Activated naive CD4-positive, alpha-beta T cell treated with anti-CD3 and anti-CD28 coated beads, Interleukin-2, amount 50 U/mL, for 24 hours (primary cell): Measurements from ENCODE around the gene OST4.
"Not testable (repeated sequence)": the region's sequence is repeated elsewhere in the genome, so short reads cannot be mapped to it uniquely, and the experiment has no call there.

Experiments used
- H3K27ac Mint-ChIP-seq: one replicate; pipeline ENCODE4 v1.8.0; 2021; ENCODE audit warnings: mild to moderate bottlenecking, mixed read lengths
- H3K27me3 Mint-ChIP-seq: one replicate; pipeline ENCODE4 v1.8.0; 2021; ENCODE audit warnings: mixed read lengths
- H3K36me3 Mint-ChIP-seq: one replicate; pipeline ENCODE4 v1.8.0; 2021; ENCODE audit warnings: mixed read lengths
- H3K4me1 Mint-ChIP-seq: one replicate; pipeline ENCODE4 v1.8.0; 2021; ENCODE audit warnings: mixed read lengths
- H3K4me3 Mint-ChIP-seq: one replicate; pipeline ENCODE4 v1.8.0; 2021; ENCODE audit warnings: mild to moderate bottlenecking, mixed read lengths
- H3K9me3 Mint-ChIP-seq: one replicate; pipeline ENCODE4 v1.8.0; 2021; ENCODE audit warnings: mixed read lengths

Gene OST4

DNA sequence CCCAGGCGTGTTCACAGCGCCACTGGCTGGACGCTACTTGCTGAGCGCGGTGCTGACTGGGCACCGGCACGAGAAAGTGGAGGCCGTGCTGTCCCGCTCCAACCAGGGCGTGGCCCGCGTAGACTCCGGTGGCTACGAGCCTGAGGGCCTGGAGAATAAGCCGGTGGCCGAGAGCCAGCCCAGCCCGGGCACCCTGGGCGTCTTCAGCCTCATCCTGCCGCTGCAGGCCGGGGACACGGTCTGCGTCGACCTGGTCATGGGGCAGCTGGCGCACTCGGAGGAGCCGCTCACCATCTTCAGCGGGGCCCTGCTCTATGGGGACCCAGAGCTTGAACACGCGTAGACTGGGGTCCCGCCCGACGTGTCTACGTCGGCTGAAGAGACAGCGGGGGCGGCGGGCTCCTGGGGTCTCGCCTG, 14.2 kb upstream of the OST4 start:
- Mint-ChIP-seq H3K36me3 (no peaks in the 10 kb centered on the region), H3K4me1 (peaks cover 21% of the 10 kb centered on the region), H3K27ac (no peak overlapping the region), H3K4me3 (peak overlapping the region; percentile 88), H3K27me3 (no peaks in the 10 kb centered on the region), H3K9me3 (no peaks in the 10 kb centered on the region)

DNA sequence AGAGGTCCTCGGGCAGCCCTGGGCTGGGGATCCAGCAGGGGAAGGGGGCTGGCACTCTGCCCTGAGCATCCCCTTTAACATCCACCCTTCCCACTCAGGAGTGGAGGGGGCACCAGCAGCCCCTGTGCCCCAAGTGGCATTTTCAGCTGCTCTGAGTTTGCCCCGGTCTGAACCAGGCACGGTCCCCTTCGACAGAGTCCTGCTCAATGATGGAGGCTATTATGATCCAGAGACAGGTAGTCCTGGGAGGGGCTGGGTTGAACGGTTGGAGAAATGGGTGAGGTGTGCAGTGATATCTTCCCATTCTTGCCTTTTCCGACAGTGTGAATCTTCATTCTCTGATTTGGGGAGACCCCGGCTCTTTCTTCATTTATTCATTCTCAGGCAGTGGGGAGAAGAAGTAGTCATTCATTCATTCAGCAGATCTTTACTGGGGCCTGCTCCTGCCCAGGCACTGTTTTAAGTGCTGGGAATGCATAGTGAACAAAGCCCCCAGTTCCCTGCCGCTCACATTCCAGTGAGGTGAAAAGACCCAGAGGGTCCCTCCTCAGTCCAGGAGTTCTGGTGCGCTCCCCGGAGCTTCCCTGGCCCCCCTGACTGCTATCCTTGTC, 13.7 kb upstream of the OST4 start:
- H3K9me3 Mint-ChIP-seq = no peaks in the 10 kb centered on the region
- no peak overlapping the region for H3K27ac Mint-ChIP-seq
- H3K4me1 Mint-ChIP-seq = peaks cover 25% of the 10 kb centered on the region
- H3K27me3 Mint-ChIP-seq = no peaks in the 10 kb centered on the region
- H3K36me3 Mint-ChIP-seq = no peaks in the 10 kb centered on the region
- H3K4me3 Mint-ChIP-seq = peak overlapping the region; percentile 88

DNA sequence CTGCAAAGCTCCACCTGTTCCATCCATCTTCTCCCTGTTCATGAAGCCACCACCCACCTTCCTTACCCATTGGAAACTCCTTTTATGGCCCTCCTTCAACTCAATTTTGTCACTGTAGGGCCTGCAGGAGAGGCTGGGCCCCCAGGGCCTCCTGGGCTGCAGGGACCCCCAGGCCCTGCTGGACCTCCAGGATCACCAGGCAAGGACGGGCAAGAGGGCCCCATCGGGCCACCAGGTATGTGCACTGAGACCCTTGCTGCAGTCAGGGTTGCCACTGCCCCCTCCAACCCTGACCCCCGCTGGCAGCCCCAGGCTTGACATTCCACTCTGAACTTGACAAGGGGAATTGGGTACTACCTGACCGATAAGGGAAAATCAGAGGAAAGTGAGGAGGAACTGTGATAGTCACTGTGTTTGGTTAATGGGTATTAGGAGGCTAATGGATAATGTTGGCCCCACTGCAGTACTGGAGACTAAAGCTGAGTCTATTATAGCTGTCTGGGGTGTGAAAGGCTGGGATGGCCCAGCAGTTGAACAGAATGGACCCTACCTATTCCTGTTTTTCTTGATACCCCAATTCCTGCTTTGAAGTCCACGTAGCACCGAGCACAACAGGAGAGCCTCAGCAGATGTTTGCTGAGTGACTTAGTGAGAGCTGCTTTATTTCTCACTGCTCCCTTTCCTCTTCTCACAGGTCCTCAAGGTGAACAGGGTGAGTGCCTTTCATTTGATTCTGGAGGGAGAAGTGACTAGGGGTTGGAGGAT, 13.0 kb upstream of the OST4 start:
- H3K4me1 Mint-ChIP-seq = peaks cover 28% of the 10 kb centered on the region
- no peaks in the 10 kb centered on the region for H3K9me3 Mint-ChIP-seq
- H3K36me3 Mint-ChIP-seq = no peaks in the 10 kb centered on the region
- H3K4me3 Mint-ChIP-seq = no peak overlapping the region
- no peaks in the 10 kb centered on the region for H3K27me3 Mint-ChIP-seq
- H3K27ac Mint-ChIP-seq = no peak overlapping the region

DNA sequence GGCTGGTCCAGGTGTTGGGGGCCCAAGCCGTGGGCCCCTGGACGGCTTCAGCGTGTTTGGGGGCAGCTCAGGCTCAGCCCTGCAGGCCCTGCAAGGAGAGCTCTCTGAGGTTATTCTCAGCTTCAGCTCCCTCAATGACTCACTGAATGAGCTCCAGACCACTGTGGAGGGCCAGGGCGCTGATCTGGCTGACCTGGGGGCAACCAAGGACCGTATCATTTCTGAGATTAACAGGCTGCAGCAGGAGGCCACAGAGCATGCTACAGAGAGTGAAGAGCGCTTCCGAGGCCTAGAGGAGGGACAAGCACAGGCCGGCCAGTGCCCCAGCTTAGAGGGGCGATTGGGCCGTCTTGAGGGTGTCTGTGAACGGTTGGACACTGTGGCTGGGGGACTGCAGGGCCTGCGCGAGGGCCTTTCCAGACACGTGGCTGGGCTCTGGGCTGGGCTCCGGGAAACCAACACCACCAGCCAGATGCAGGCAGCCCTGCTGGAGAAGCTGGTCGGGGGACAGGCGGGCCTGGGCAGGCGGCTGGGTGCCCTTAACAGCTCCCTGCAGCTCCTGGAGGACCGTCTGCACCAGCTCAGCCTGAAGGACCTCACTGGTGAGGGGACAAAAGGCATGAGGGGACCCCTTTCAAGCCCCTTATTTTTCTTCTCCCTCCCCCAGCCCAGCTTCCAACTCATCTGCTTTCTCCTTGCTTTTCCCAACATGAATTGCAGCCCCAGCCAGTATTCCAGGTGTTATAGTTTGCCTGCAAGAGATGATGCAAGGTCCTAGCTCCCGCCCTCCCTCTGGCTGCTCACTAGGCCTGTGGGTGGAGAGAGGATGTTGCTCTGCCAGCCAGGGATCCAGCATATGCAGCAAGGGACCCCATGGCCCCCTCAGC, 12.2 kb upstream of the OST4 start:
- H3K36me3 Mint-ChIP-seq = no peaks in the 10 kb centered on the region
- peaks cover 28% of the 10 kb centered on the region for H3K4me1 Mint-ChIP-seq
- no peak overlapping the region for H3K4me3 Mint-ChIP-seq
- H3K9me3 Mint-ChIP-seq = no peaks in the 10 kb centered on the region
- no peak overlapping the region for H3K27ac Mint-ChIP-seq
- no peaks in the 10 kb centered on the region for H3K27me3 Mint-ChIP-seq

DNA sequence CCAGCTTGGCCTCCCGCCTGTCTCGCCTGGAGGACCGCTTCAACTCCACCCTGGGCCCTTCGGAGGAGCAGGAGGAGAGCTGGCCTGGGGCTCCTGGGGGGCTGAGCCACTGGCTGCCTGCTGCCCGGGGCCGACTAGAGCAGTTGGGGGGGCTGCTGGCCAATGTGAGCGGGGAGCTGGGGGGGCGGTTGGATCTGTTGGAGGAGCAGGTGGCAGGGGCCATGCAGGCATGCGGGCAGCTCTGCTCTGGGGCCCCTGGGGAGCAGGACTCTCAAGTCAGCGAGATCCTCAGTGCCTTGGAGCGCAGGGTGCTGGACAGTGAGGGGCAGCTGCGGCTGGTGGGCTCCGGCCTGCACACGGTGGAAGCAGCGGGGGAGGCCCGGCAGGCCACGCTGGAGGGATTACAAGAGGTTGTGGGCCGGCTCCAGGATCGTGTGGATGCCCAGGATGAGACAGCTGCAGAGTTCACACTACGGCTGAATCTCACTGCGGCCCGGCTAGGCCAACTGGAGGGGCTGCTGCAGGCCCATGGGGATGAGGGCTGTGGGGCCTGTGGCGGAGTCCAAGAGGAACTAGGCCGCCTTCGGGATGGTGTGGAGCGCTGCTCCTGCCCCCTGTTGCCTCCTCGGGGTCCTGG, 11.4 kb upstream of the OST4 start:
- Mint-ChIP-seq H3K36me3 (no peaks in the 10 kb centered on the region), H3K27me3 (no peaks in the 10 kb centered on the region), H3K9me3 (no peaks in the 10 kb centered on the region), H3K4me3 (no peak overlapping the region), H3K4me1 (peaks cover 28% of the 10 kb centered on the region), H3K27ac (no peak overlapping the region)

DNA sequence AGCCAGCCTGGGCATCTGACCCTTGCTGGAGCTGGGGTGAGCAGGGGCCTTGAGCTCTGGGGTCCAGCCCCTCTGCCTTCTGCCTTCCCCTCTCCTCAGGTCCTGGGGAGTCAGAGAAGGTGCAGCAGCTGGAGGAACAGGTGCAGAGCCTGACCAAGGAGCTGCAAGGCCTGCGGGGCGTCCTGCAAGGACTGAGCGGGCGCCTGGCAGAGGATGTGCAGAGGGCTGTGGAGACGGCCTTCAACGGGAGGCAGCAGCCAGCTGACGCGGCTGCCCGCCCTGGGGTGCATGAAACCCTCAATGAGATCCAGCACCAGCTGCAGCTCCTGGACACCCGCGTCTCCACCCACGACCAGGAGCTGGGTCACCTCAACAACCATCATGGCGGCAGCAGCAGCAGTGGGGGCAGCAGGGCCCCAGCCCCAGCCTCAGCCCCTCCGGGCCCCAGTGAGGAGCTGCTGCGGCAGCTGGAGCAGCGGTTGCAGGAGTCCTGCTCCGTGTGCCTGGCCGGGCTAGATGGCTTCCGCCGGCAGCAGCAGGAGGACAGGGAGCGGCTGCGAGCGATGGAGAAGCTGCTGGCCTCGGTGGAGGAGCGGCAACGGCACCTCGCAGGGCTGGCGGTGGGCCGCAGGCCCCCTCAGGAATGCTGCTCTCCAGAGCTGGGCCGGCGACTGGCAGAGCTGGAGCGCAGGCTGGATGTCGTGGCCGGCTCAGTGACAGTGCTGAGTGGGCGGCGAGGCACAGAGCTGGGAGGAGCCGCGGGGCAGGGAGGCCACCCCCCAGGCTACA, 10.7 kb upstream of the OST4 start:
- no peaks in the 10 kb centered on the region for H3K9me3 Mint-ChIP-seq
- H3K4me3 Mint-ChIP-seq = no peak overlapping the region
- peaks cover 29% of the 10 kb centered on the region for H3K4me1 Mint-ChIP-seq
- H3K27me3 Mint-ChIP-seq = no peaks in the 10 kb centered on the region
- H3K36me3 Mint-ChIP-seq = no peaks in the 10 kb centered on the region
- no peak overlapping the region for H3K27ac Mint-ChIP-seq

DNA sequence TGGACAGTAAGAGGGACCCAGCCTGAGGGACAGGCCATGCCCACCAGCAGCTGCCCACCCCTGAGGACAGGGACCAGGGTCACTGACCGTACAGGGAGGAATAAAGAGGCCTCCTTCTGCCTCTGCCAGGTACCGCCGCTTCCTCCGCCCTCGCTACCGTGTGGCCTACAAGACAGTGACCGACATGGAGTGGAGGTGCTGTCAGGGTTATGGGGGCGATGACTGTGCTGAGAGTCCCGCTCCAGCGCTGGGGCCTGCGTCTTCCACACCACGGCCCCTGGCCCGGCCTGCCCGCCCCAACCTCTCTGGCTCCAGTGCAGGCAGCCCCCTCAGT, 9.1 kb upstream of the OST4 start:
- H3K4me1 Mint-ChIP-seq = peaks cover 36% of the 10 kb centered on the region
- H3K9me3 Mint-ChIP-seq = no peaks in the 10 kb centered on the region
- H3K27ac Mint-ChIP-seq = peak overlapping the region; percentile 30
- no peaks in the 10 kb centered on the region for H3K27me3 Mint-ChIP-seq
- H3K36me3 Mint-ChIP-seq = no peaks in the 10 kb centered on the region
- no peak overlapping the region for H3K4me3 Mint-ChIP-seq

DNA sequence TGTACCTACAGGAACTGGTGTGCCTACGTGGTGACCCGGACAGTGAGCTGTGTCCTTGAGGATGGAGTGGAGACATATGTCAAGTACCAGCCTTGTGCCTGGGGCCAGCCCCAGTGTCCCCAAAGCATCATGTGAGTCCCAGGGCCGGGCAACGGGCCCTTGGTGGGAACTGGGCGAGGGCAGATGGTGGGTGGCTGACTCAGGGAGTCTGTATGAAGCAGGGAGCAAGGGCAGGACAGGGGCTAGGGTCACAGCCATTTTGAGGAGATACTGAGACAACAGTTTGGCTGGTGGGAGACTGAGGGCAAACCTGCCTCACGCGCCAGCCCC, 8.7 kb upstream of the OST4 start:
- Mint-ChIP-seq H3K27ac (peak overlapping the region; percentile 65), H3K4me1 (peaks cover 36% of the 10 kb centered on the region), H3K9me3 (no peaks in the 10 kb centered on the region), H3K36me3 (no peaks in the 10 kb centered on the region), H3K4me3 (peak overlapping the region; percentile 30), H3K27me3 (no peaks in the 10 kb centered on the region)

DNA sequence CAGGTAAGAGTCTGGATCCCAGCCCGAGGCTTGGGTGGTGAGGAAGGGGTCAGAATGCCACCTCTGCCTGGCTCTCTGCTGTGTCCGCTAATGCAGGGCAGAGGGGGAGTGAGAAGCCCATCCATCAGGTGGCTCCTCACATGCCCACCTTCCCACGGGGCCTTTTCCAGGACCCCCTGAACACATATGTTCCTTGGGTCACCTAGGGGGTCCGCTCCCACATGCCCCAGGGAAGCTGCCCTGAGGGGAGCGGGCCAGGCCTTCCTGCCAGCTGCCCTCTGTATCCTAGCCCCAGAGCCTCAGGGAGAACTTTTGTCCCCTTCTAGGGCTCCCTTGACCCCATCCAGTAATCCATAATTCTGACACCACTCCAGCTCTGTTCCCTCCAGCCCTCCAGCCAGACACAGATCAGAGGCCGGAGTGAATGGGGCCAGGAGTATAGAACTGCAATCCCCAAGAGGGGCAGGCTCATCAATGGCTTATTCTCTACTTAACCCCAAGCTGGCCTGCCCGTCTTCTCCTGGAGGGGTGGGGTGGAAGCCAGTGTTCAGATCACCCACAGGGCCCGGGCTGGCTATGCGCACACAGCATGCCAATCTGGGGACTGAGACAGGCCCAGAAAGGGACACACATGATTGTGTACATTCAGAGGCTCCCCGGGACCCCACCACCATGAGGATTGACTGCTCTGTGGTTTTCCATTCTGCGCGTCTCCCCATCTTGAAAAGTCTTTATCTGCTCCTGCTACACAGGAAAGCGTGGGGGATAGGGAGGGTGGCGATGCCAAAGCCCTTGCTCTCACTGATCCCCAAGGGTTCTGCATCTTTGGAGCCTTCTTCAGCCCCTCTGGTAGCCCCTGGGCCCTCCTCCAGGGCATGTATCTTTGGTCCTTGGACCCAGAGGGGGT, 8.0 kb upstream of the OST4 start:
- Mint-ChIP-seq H3K36me3 (no peaks in the 10 kb centered on the region), H3K4me1 (peaks cover 41% of the 10 kb centered on the region), H3K4me3 (no peak overlapping the region), H3K27ac (peak overlapping the region; percentile 46), H3K9me3 (no peaks in the 10 kb centered on the region), H3K27me3 (no peaks in the 10 kb centered on the region)

DNA sequence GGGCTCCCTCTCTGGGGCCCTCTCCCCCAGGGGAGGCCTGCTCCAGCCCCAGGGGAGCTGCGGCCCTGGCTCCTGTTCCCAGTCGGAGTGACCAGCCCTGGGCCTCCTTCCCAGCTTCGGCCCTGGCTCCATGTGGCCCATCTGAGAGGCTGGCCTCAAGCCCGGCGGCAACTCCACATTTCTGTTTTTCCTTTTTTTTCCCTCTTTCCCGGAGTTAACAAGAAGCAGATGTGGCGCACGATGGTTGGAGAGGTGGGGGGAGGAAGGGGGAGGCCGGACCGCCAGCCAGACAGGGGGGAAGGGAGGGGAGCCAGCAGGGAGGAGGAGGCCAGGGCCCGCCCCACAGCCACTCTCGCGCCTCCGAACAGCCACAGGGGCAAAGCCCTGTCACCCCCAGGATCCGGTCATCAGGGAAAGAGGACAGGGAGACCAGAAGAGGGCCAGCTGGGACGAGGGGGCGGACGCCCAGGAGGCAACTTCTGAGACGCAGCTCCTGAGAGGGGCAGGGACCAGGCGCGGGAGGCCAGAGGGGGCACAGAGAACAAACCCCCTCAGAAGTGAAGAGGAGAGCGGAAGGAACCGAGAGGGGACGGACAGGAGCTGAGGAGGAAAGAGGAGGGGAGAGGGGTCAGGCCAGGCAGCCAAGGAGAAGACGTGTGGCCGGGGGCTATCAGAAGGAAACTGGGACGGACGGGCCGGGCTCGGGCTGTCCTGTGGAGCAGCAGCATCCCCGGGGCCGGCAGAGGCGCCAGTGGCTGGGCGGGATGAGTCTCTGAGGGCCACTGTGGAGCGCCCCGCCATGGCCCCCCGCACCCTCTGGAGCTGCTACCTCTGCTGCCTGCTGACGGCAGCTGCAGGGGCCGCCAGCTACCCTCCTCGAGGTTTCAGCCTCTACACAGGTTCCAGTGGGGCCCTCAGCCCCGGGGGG, 7.1 kb upstream of the OST4 start, which contains the start of gene EMILIN1:
Gene EMILIN1, plus strand, starts transcription at position 349 of the 928 bp plus-strand sequence. Its CDS starts 451 bp downstream, at position 800.
- H3K4me1 Mint-ChIP-seq = peaks cover 49% of the 10 kb centered on the region

DNA sequence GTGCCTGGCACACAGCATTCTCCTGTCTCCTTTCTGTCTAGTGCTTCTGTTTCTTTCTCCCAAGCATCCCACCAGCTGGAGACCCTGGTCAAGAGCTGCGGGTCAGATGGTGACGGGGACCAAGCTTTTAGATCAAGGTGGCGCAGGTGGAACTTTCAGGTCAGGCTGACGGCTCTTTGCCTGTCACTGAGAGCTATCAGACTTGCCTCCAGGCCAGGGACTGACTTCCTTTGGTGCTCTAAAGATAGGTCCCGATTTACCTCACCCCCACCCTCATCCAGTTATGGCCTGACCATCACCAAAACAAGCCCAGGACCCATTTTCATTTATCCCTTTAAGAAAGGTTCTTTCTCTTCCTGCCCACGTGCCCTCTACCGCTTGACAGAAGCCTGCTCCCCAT, 5.8 kb upstream of the OST4 start:
- no peaks in the 10 kb centered on the region for H3K36me3 Mint-ChIP-seq
- no peaks in the 10 kb centered on the region for H3K9me3 Mint-ChIP-seq
- H3K27me3 Mint-ChIP-seq = no peaks in the 10 kb centered on the region
- H3K4me1 Mint-ChIP-seq = peaks cover 60% of the 10 kb centered on the region
- H3K27ac Mint-ChIP-seq = no peak overlapping the region
- no peak overlapping the region for H3K4me3 Mint-ChIP-seq

More for the DNA sequence above, 7.1 kb upstream of the OST4 start, which contains the start of gene EMILIN1:
- no peak within 1 kb of the TSS for H3K4me3 Mint-ChIP-seq
- peak within 1 kb of the TSS; percentile 46 for H3K27ac Mint-ChIP-seq
- no peaks in the 10 kb centered on the region for H3K9me3 Mint-ChIP-seq
- H3K27me3 Mint-ChIP-seq = no peaks in the 10 kb centered on the region
- no peaks in the 10 kb centered on the region for H3K36me3 Mint-ChIP-seq

DNA sequence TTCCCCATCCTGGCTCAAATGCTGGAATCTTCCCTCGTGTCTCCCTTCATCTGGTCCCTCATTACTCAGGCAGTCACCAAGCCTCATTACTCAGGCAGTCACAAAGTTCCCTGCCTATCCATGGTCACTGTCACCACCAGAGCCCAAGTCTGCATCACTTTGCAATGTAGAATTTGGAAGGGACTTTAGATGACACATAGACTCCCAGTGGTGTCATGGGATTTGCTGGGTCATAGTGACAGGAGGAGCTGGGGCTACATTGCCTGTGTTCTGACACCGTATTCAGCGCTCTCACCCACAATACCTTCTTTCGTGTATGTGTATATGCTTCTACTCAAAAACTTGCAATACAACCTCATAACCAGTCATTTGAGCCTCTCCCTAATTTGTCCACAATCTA, 4.9 kb upstream of the OST4 start:
- Mint-ChIP-seq H3K27me3 (no peaks in the 10 kb centered on the region), H3K4me3 (no peak overlapping the region), H3K4me1 (peaks cover 58% of the 10 kb centered on the region), H3K9me3 (no peaks in the 10 kb centered on the region), H3K36me3 (no peaks in the 10 kb centered on the region), H3K27ac (peak overlapping the region; percentile 38)

DNA sequence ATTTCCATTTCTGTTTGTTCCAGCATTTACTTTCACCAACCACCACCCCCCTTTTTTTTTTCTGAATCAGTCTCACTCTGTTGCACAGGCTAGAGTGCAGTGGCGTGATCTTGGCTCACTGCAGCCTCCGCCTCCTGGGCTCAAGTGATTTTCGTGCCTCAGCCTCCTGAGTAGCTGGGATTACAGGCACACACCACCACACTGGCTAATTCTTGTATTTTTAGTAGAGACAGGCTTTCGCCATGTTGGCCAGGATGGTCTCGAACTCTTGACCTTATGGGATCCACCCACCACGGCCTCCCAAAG, 4.1 kb upstream of the OST4 start:
- H3K27ac Mint-ChIP-seq = peak overlapping the region; percentile 3
- not testable (repeated sequence) for H3K9me3 Mint-ChIP-seq, H3K27me3 Mint-ChIP-seq, H3K4me3 Mint-ChIP-seq, H3K36me3 Mint-ChIP-seq
- peaks cover 58% of the 10 kb centered on the region for H3K4me1 Mint-ChIP-seq
